K562 (cell line): Measurements from ENCODE around the gene TPGS2. TPM values are rescaled to one million over a fixed set of nuclear protein-coding genes. Genes with fewer than 3 reads are reported as not detected.

Source experiments
- CREBBP ChIP-seq: IDR thresholded peaks from one replicate; pipeline ENCODE4 v1.6.1; 2012; ENCODE audit warnings: low read depth, mild to moderate bottlenecking, control low read depth, inconsistent platforms, low read length
- CXXC5 ChIP-seq: fragments of 250-450 bp; sonication (Bioruptor Pico); IDR thresholded peaks from 2 replicates; pipeline ENCODE4 v1.8.0; 2022; ENCODE audit warnings: inconsistent platforms, mild to moderate bottlenecking, moderate library complexity
- ELF2 ChIP-seq: fragments of 250-450 bp; sonication (Bioruptor Pico); IDR thresholded peaks from 2 replicates; pipeline ENCODE4 v1.5.0; 2021; ENCODE audit warnings: mild to moderate bottlenecking
- NCOA6 ChIP-seq: fragments of 450-650 bp; IDR thresholded peaks from 2 replicates; pipeline ENCODE4 v1.6.1; 2017; ENCODE audit warnings: mild to moderate bottlenecking
- NR2F6 ChIP-seq: fragments of 450-650 bp; formaldehyde crosslinking; IDR thresholded peaks from 2 replicates; pipeline ENCODE4 v1.4.0; 2020; ENCODE audit warnings: mild to moderate bottlenecking
- RBM15 ChIP-seq: fragments of 200-400 bp; formaldehyde crosslinking; IDR thresholded peaks from 2 replicates; pipeline ENCODE4 v1.6.1; 2018; ENCODE audit warnings: mild to moderate bottlenecking, low read length, moderate library complexity; ENCODE audit not compliant: insufficient read depth
- RFX7 ChIP-seq: fragments of 250-450 bp; sonication (Bioruptor Pico); IDR thresholded peaks from 2 replicates; pipeline ENCODE4 v1.5.1; 2021; ENCODE audit warnings: mild to moderate bottlenecking
- SREBF2 ChIP-seq: sonication (generic); formaldehyde crosslinking; IDR thresholded peaks from 2 replicates; pipeline ENCODE4 v1.4.0; 2020; ENCODE audit warnings: mild to moderate bottlenecking, missing genetic modification reagents
- ZNF77 ChIP-seq: fragments of 250-450 bp; sonication (Bioruptor Pico); IDR thresholded peaks from 2 replicates; pipeline ENCODE4 v1.5.0; 2020
- polyA plus RNA-seq, 8 experiments: library from polyadenylated mRNA; depleted of rRNA in 4 of 8; stranded (reverse) in 5 of 8; unstranded in 3 of 8; fragments of >200 nt; fragmentation: Nextera tagmentation in 2 of 8; fragmentation: Illumina TruSeq in 1 of 8; extraction: Ambion mirVana in 2 of 8; extraction: Trizol in 1 of 8; gene quantifications; 2 replicates each; pipeline versions ENCODE4 v1.2.1 to v1.2.3, GENCODE V29; 2011 to 2014; ENCODE audit warnings: inconsistent platforms in 1 of 8, missing spikeins in 1 of 8
- total RNA-seq, 7 experiments: library from RNA; depleted of rRNA in 6 of 7; stranded (reverse); fragments of >200 nt in 6 of 7; fragmentation: Illumina TruSeq in 2 of 7; extraction: Trizol in 2 of 7; gene quantifications; 2 replicates each; pipeline versions ENCODE4 v1.2.1 to v1.2.3, GENCODE V29; 2011 to 2021; ENCODE audit warnings: low replicate concordance in 1 of 7
- TF ChIP-seq, protein P1 (sequence below): fragments of 250-450 bp; sonication (Bioruptor Pico); IDR thresholded peaks from 2 replicates; pipeline ENCODE4 v1.9.0; 2021; ENCODE audit warnings: mild to moderate bottlenecking, inconsistent platforms
- TF ChIP-seq, protein P2 (sequence below): sonication (generic); formaldehyde crosslinking; IDR thresholded peaks from 2 replicates; pipeline ENCODE4 v1.8.0; 2022; ENCODE audit warnings: mild to moderate bottlenecking, low read depth, missing genetic modification reagents

The TPGS2 gene
- total and polyA plus RNA-seq, 9 of the 15 experiments (the other 6 are each of a cell fraction or from before 2014, with no cell fraction given): 94.2 to 449 (median 134) TPM

DNA sequence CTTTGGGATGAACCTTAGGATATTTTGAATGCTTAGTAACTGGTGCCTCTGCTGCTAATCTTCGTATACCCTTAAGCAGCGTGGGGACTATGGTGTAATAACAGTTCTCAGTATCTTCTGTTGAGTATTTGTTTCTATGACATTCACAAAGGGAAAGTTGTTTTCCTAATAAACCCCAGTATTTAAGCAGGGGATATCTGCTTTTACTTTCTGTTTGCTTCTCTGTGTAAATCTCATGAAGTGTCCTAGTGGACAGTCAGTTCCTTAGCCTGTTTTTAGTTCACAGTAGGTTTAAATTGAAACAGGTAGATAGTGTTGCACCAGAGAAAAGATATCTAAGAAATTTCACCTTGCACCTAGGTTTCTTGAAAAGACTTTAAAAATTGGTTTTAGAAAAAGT is 15.0 kb upstream of the TPGS2 start (continued):
- TF ChIP-seq, protein P1, sequence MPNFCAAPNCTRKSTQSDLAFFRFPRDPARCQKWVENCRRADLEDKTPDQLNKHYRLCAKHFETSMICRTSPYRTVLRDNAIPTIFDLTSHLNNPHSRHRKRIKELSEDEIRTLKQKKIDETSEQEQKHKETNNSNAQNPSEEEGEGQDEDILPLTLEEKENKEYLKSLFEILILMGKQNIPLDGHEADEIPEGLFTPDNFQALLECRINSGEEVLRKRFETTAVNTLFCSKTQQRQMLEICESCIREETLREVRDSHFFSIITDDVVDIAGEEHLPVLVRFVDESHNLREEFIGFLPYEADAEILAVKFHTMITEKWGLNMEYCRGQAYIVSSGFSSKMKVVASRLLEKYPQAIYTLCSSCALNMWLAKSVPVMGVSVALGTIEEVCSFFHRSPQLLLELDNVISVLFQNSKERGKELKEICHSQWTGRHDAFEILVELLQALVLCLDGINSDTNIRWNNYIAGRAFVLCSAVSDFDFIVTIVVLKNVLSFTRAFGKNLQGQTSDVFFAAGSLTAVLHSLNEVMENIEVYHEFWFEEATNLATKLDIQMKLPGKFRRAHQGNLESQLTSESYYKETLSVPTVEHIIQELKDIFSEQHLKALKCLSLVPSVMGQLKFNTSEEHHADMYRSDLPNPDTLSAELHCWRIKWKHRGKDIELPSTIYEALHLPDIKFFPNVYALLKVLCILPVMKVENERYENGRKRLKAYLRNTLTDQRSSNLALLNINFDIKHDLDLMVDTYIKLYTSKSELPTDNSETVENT: no peak
- TF ChIP-seq RFX7 (no peak), ELF2 (no peak), ZNF77 (CRISPR knock-in tag) (no peak), CREBBP (no peak), RBM15 (no peak), NCOA6 (no peak), CXXC5 (CRISPR knock-in tag) (no peak), NR2F6 (CRISPR knock-in tag) (no peak), SREBF2 (no peak)
- TF ChIP-seq, protein P2, sequence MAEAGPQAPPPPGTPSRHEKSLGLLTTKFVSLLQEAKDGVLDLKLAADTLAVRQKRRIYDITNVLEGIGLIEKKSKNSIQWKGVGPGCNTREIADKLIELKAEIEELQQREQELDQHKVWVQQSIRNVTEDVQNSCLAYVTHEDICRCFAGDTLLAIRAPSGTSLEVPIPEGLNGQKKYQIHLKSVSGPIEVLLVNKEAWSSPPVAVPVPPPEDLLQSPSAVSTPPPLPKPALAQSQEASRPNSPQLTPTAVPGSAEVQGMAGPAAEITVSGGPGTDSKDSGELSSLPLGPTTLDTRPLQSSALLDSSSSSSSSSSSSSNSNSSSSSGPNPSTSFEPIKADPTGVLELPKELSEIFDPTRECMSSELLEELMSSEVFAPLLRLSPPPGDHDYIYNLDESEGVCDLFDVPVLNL: no peak
